K562 (cell line): ENCODE results near the gene AJAP1. TPM values are rescaled to one million over a fixed set of nuclear protein-coding genes. Genes with fewer than 3 reads are reported as not detected.

Experiments
- ATAC-seq: fragments of 200-7000 bp; cut with Tn5 transposase; 3 replicates; pipeline ENCODE4 v1.9.1; 2020; ENCODE audit warnings: moderate library complexity
- BruUV-seq: library from RNA; stranded (reverse); fragments of 400-500 nt; replicated peaks from 2 replicates; lab custom pipeline; 2021; lab: Mats Ljungman, UMichigan
- CTCF ChIA-PET: fragments of 300-600 bp; formaldehyde crosslinking; extraction: SDS; loops from one replicate; lab custom pipeline; 2021; ENCODE audit warnings: low intra/inter-chr PET ratio; lab: Yijun Ruan, JAX
- POLR2A ChIA-PET: fragments of 300-600, 350-650 bp; sonication (Branson Sonifier 250); formaldehyde crosslinking; extraction: SDS; loops from one replicate; lab custom pipeline; 2021; ENCODE audit warnings: antibody characterized with exemption, inconsistent platforms; lab: Yijun Ruan, JAX
- DNase-seq, 4 experiments: peaks; one replicate each; pipeline versions ENCODE4 v3.0.0 to v3.0.0-alpha.2; 2011 to 2018; ENCODE audit warnings: low spot score in 3 of 4, mixed read lengths in 3 of 4; ENCODE audit errors: extremely low read depth in 1 of 4
- FAIRE-seq: peaks from 2 replicates; lab custom pipeline; 2011; peaks lifted over from hg19 to GRCh38; lab: Jason Lieb, UNC
- H2AFZ ChIP-seq: 2 replicates; pipeline ENCODE4 v1.6.0; 2011; ENCODE audit warnings: low read depth, low read length, control low read depth, inconsistent platforms
- H3K27ac ChIP-seq: fragments of 200-600 bp; 3 replicates; pipeline ENCODE4 v1.8.0; 2011; ENCODE audit warnings: low read depth, mild to moderate bottlenecking, control low read depth, inconsistent platforms, low read length, moderate library complexity, mixed read lengths; ENCODE audit errors: extremely low read depth
- H3K27me3 ChIP-seq, 2 experiments: fragments of 300-600 bp in 1 of 2; 2 replicates in 1 of 2; 3 replicates in 1 of 2; pipeline versions ENCODE4 v1.6.0 to v1.8.0; 2011; ENCODE audit warnings: inconsistent platforms in 2 of 2, low read length in 2 of 2, mild to moderate bottlenecking in 1 of 2, mixed read lengths in 1 of 2, moderate library complexity in 1 of 2; ENCODE audit not compliant: control insufficient read depth in 2 of 2, insufficient read depth in 2 of 2
- H3K36me3 ChIP-seq: fragments of 300-600 bp; 3 replicates; pipeline ENCODE4 v1.8.0; 2011; ENCODE audit warnings: mild to moderate bottlenecking, low read length, inconsistent platforms; ENCODE audit not compliant: control insufficient read depth, insufficient read depth
- H3K4me1 ChIP-seq, 2 experiments: fragments of 200-600 bp in 1 of 2; replicated peaks in 1 of 2; 2 replicates in 1 of 2; 3 replicates in 1 of 2; pipeline versions ENCODE4 v1.5.1 to v1.8.0; 2011; ENCODE audit warnings: inconsistent platforms in 2 of 2, low read length in 2 of 2, mild to moderate bottlenecking in 1 of 2, mixed read lengths in 1 of 2, moderate library complexity in 1 of 2; ENCODE audit not compliant: control insufficient read depth in 2 of 2, insufficient read depth in 2 of 2
- H3K4me2 ChIP-seq: 2 replicates; pipeline ENCODE4 v1.6.1; 2011; ENCODE audit warnings: low read length, control low read depth, inconsistent platforms, mixed read lengths; ENCODE audit not compliant: insufficient read depth
- H3K4me3 ChIP-seq: fragments of 200-600 bp; sonication (generic), shearing (Covaris generic); 2 replicates; pipeline ENCODE4 v1.5.1; 2016; ENCODE audit warnings: control low read depth, inconsistent platforms
- H3K79me2 ChIP-seq: fragments of 200-600 bp; 3 replicates; pipeline ENCODE4 v1.8.0; 2011; ENCODE audit warnings: low read length, inconsistent platforms; ENCODE audit not compliant: control insufficient read depth, insufficient read depth
- H3K9ac ChIP-seq, 2 experiments: 2 replicates each; pipeline versions ENCODE4 v1.6.0 to v1.6.1; 2011; ENCODE audit warnings: low read depth in 2 of 2, low read length in 2 of 2, control low read depth in 1 of 2, inconsistent platforms in 1 of 2, mild to moderate bottlenecking in 1 of 2, mixed read lengths in 1 of 2; ENCODE audit not compliant: insufficient read depth in 1 of 2
- H3K9me1 ChIP-seq: one replicate; pipeline ENCODE4 v1.6.0; 2011; ENCODE audit warnings: inconsistent platforms, mild to moderate bottlenecking, low read length, moderate library complexity; ENCODE audit not compliant: control insufficient read depth, insufficient read depth
- H3K9me3 ChIP-seq: replicated peaks from 2 replicates; pipeline ENCODE4 v1.5.1; 2011; ENCODE audit warnings: low read depth, low read length, inconsistent platforms; ENCODE audit not compliant: control insufficient read depth, insufficient read depth
- H4K20me1 ChIP-seq: replicated peaks from 2 replicates; pipeline ENCODE4 v1.6.1; 2011; ENCODE audit warnings: low read length, inconsistent platforms, mixed read lengths; ENCODE audit not compliant: control insufficient read depth, insufficient read depth
- FOXJ2 ChIP-seq: fragments of 200-800 bp; sonication (Bioruptor generic); IDR thresholded peaks from 2 replicates; pipeline ENCODE4 v1.6.1; 2016; ENCODE audit warnings: missing genetic modification characterization, missing compliant biosample characterization
- KDM1A ChIP-seq, 2 experiments: fragments of 450-650 bp; IDR thresholded peaks; 2 replicates each; pipeline ENCODE4 v1.6.1; 2016; ENCODE audit warnings: mild to moderate bottlenecking in 2 of 2
- NR0B1 ChIP-seq: fragments of 450-650 bp; IDR thresholded peaks from one replicate; pipeline ENCODE4 v1.6.1; 2018; ENCODE audit warnings: mild to moderate bottlenecking, moderate library complexity; ENCODE audit not compliant: partially characterized antibody
- PHTF2 ChIP-seq: fragments of 250-450 bp; sonication (Bioruptor Pico); IDR thresholded peaks from 2 replicates; pipeline ENCODE4 v1.5.0; 2021; ENCODE audit warnings: mild to moderate bottlenecking
- SLC30A9 ChIP-seq: fragments of 250-450 bp; sonication (Bioruptor Pico); IDR thresholded peaks from 2 replicates; pipeline ENCODE4 v1.8.0; 2022; ENCODE audit warnings: mild to moderate bottlenecking, moderate library complexity
- STAT5A ChIP-seq: IDR thresholded peaks from 2 replicates; pipeline ENCODE4 v1.6.1; 2012; ENCODE audit warnings: low read length, inconsistent platforms, borderline replicate concordance
- USF1 ChIP-seq: sonication (generic); formaldehyde crosslinking; IDR thresholded peaks from 2 replicates; pipeline ENCODE4 v1.9.0; 2022; ENCODE audit warnings: mild to moderate bottlenecking, missing genetic modification reagents
- ZBTB2 ChIP-seq: fragments of 450-650 bp; IDR thresholded peaks from 2 replicates; pipeline ENCODE4 v1.6.1; 2016; ENCODE audit warnings: antibody characterized with exemption
- WGBS: fragments of 100-300 bp; shearing (Covaris generic); methylation state at CpG from one replicate; pipeline ENCODE4 v1.1.6; 2016; ENCODE audit warnings: low coverage, mixed read lengths; ENCODE audit not compliant: insufficient coverage; ENCODE audit errors: missing lambda C conversion rate; 5-methylcytosine and 5-hydroxymethylcytosine counted together
- in situ Hi-C: fragments of 300-500 bp; cut with MboI; formaldehyde crosslinking; loops from 4 replicates; pipeline ENCODE4 v1.15.0; 2018; ENCODE audit warnings: inconsistent platforms, mixed read lengths
- intact Hi-C: fragments of 100-400 bp; cut with micrococcal nuclease; formaldehyde crosslinking; loops from 2 replicates; pipeline ENCODE4 v1.14.2; 2022
- polyA plus RNA-seq, 8 experiments: library from polyadenylated mRNA; depleted of rRNA in 4 of 8; stranded (reverse) in 5 of 8; unstranded in 3 of 8; fragments of >200 nt; fragmentation: Nextera tagmentation in 2 of 8; fragmentation: Illumina TruSeq in 1 of 8; extraction: Ambion mirVana in 2 of 8; extraction: Trizol in 1 of 8; gene quantifications; 2 replicates each; pipeline versions ENCODE4 v1.2.1 to v1.2.3, GENCODE V29; 2011 to 2014; ENCODE audit warnings: inconsistent platforms in 1 of 8, missing spikeins in 1 of 8
- total RNA-seq, 7 experiments: library from RNA; depleted of rRNA in 6 of 7; stranded (reverse); fragments of >200 nt in 6 of 7; fragmentation: Illumina TruSeq in 2 of 7; extraction: Trizol in 2 of 7; gene quantifications; 2 replicates each; pipeline versions ENCODE4 v1.2.1 to v1.2.3, GENCODE V29; 2011 to 2021; ENCODE audit warnings: low replicate concordance in 1 of 7

Gene AJAP1
- total and polyA plus RNA-seq, 9 of the 15 experiments (the other 6 are each of a cell fraction or from before 2014, with no cell fraction given): not detected

GRCh38 chr1:4734791-4735190 is 80.4 kb downstream of the AJAP1 start:
- Histone ChIP-seq H3K4me3 (no peak overlapping the region), H3K79me2 (no peaks in the 10 kb centered on the region), H3K27me3 (peaks cover 12 to 50% of the 10 kb centered on the region in 2 experiments; a peak in 3 of 5 replicates), H3K9me1 (peaks cover 4% of the 10 kb centered on the region), H3K27ac (no peak overlapping the region), H2AFZ (no peak overlapping the region), H3K4me2 (no peak overlapping the region), H3K36me3 (no peaks in the 10 kb centered on the region), H4K20me1 (peaks cover 18% of the 10 kb centered on the region)
- CTCF ChIA-PET: no interaction called here
- in situ Hi-C loops: no loop called here
- intact Hi-C loops: no loop called here
- POLR2A ChIA-PET: interaction anchor here (0.5 to 0.9 kb wide), 2 partner anchors 52 to 1017 kb away, joined by 4 read pairs; no protein-coding TSS in a partner anchor
- no TSS peak for BruUV-seq
- ATAC-seq (no peak), FAIRE-seq (no peak)
- TF ChIP-seq SLC30A9 (CRISPR knock-in tag) (no peak), STAT5A (no peak), NR0B1 (no peak), FOXJ2 (tag) (no peak), PHTF2 (no peak), KDM1A (IDR thresholded peaks at IDR 0.05) (no peak), USF1 (CRISPR knock-in tag) (no peak), ZBTB2 (no peak)
- TF ChIP-seq, all 486 proteins: peak for 0
- WGBS: 1% methylated on average over 22 of the region's 22 CpGs
- no peaks in the 10 kb centered on the region for H3K4me1 ChIP-seq
- H3K9me3 ChIP-seq: no peaks in the 10 kb centered on the region
- no peak overlapping the region for H3K9ac ChIP-seq
- DNase-seq: no peak
